Lower leg skin (tissue), 4 donors: Measurements from ENCODE around the gene MCF2L2. TPM values are rescaled to one million over a fixed set of nuclear protein-coding genes. Genes with fewer than 3 reads are reported as not detected.

ENCODE experiments used
- DNase-seq, 2 donors: peaks; one replicate each; pipeline ENCODE4 v3.0.0-alpha.2; 2019; ENCODE audit warnings: low spot score in 2 of 2
- H3K4me3 ChIP-seq: fragments of 200-600 bp; sonication (generic); 2 replicates; pipeline ENCODE4 v1.5.1; 2017; ENCODE audit warnings: mild to moderate bottlenecking, low read depth; ENCODE audit not compliant: poor library complexity, severe bottlenecking
- CTCF ChIP-seq, 3 donors: fragments of 450-650 bp; IDR thresholded peaks; one replicate each; pipeline ENCODE4 v1.5.1; 2016; ENCODE audit warnings: antibody characterized with exemption in 3 of 3, mild to moderate bottlenecking in 3 of 3, moderate library complexity in 2 of 3
- POLR2A ChIP-seq, 2 donors: fragments of 450-650 bp; IDR thresholded peaks; one replicate each; pipeline ENCODE4 v1.6.1; 2016 to 2017; ENCODE audit warnings: antibody characterized with exemption in 2 of 2, mild to moderate bottlenecking in 1 of 2, moderate library complexity in 1 of 2
- WGBS, 2 donors: methylation state at CpG; one replicate each; pipeline ENCODE4 v1.1.5; 2018; 5-methylcytosine and 5-hydroxymethylcytosine counted together
- intact Hi-C: fragments of 100-400 bp; cut with DNase I; formaldehyde crosslinking; loops from one replicate; pipeline ENCODE4 v1.15.0; 2023; ENCODE audit warnings: low total_unique reads
- total RNA-seq, 4 donors: library from RNA; depleted of rRNA; stranded (reverse); fragments of >200 nt; gene quantifications; one replicate each; pipeline ENCODE4 v1.1.0, GENCODE V29; 2016

The MCF2L2 gene
- total RNA-seq, 4 donors from 2014 or later, result 0.88 to 1.3 (median 1.1) TPM; not detected in 1

DNA sequence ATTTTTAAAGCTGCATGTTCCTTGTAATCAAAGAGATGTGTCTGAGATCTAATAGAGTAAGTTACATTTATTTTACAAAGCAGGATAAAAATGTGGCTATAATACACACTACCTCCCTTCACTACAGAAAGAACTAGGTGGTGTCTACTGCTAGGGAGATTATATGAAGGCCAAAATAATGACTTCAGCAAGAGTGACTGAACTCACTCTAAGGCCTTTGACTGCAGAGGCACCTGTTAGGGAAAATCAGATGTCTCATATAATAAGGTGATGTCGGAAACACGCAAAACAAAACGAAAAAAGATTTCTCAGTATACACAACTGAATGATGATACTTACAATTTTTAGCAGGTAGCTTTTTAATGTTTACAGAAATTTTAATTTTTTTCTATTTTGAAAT, 156.3 kb downstream of the MCF2L2 start:
- no peak for DNase-seq
- intact Hi-C loops, result no loop called here
- WGBS, 2 donors, result 96 to 97% methylated on average over 3 of the region's 3 CpGs
- no peak overlapping the region for H3K4me3 ChIP-seq
- TF ChIP-seq CTCF (IDR thresholded peaks at IDR 0.05) (no peak), POLR2A (IDR thresholded peaks at IDR 0.05) (no peak)

GRCh38 chr3:183270344-183270743, 158.1 kb downstream of the MCF2L2 start:
- H3K4me3 ChIP-seq, result no peak overlapping the region
- 51 to 52% methylated on average over 7 of the region's 7 CpGs for whole genome bisulfite sequencing, 2 donors
- DNase-seq, result no peak
- intact Hi-C loops, result no loop called here
- no peak for TF ChIP-seq POLR2A (IDR thresholded peaks at IDR 0.05)
- no peak for TF ChIP-seq CTCF (IDR thresholded peaks at IDR 0.05)

- 92 to 98% methylated on average over 13 of the region's 13 CpGs for WGBS, 2 donors
- TF ChIP-seq POLR2A (IDR thresholded peaks at IDR 0.05), result no peak
- no peak for TF ChIP-seq CTCF (IDR thresholded peaks at IDR 0.05)
- intact Hi-C loops, result no loop called here
- DNase-seq, result no peak
- no peak overlapping the region for H3K4me3 ChIP-seq
Measured at GRCh38 chr3:183269345-183269744, 159.1 kb downstream of the MCF2L2 start.

DNA sequence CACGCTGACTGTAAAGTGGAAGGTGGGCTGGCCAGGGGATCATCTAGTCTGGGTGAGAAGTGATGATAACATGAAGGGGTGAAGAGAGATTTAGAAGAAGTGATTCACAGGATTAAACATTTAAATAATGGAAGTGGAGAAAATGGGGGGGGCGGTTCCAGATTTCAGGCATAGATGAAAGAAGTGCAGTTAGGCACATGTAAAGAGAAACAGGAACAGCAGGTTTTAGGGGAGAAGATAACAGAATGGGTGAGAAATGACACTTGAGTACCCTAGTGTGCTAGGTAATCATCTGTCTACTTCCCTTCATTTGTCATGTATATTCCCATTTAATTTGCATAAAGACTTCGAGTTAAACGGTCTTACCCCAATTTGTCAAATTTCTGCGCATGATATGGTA, 160.1 kb downstream of the MCF2L2 start:
- intact Hi-C loops, result no loop called here
- 70% methylated on average over 5 of the region's 5 CpGs for WGBS, 2 donors
- DNase-seq, result no peak
- no peak for TF ChIP-seq CTCF (IDR thresholded peaks at IDR 0.05)
- TF ChIP-seq POLR2A (IDR thresholded peaks at IDR 0.05), result no peak
- no peak overlapping the region for H3K4me3 ChIP-seq

DNA sequence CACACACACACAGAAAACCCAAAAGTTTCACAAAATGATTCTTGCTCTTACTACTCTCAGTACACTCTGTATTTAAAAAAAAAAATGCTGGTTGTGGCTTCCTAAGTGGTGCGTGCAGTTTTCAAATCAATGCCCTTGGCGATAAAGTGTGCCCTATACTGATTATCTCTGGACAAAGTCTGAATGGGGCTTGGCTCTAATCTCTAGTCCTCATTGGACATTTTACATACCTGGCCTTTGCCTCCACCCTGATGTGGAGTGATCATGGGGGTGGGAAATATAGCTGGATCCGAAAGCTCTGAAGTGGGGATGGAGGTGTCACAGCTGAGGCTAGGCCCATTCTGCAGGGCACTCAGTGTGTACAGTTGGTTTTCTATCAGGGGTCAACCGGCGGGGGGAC, 161.3 kb downstream of the MCF2L2 start:
- intact Hi-C loops, result no loop called here
- 91 to 93% methylated on average over 5 of the region's 5 CpGs for WGBS, 2 donors
- H3K4me3 ChIP-seq, result no peak overlapping the region

More for the DNA sequence above, 161.3 kb downstream of the MCF2L2 start:
- DNase-seq, result no peak
- TF ChIP-seq POLR2A (IDR thresholded peaks at IDR 0.05) (no peak), CTCF (IDR thresholded peaks at IDR 0.05) (no peak)
